NCI-H1092 treated with DMSO at 0.1 percent for 48 hours (cell line): ENCODE results near the gene C1orf185.
A peak's percentile ranks its signal among the peaks of the same experiment; 100 is the strongest.
"Not testable (repeated sequence)": the region's sequence is repeated elsewhere in the genome, so short reads cannot be mapped to it uniquely, and the experiment has no call there.

ENCODE experiments used
- DNase-seq: peaks from one replicate; lab custom pipeline; 2025; lab: John Stamatoyannopoulos, UW

C1orf185 gene

DNA sequence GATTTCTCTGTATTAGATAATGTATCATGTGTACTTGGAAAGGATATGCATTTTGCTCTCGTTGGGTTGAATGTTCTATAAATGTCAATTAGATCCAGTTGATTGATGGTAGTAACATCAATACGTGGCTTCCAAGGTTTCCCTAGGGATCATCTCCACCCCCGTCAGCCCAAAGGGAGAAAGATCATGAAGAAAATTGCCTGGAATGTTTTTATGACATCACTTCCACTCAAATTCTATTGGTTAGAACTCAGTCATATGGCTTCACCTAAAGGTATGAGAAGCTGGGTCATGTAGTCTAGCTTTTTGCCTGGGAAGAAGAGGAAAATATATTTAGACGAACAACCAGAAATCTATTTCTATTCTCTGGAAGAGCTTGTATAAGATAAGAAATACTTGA, at the start of gene C1orf185:
TSS of gene C1orf185 (plus strand) at position 253 of the 400 bp plus-strand sequence. CDS start at position 259, 6 bp downstream.
- DNase-seq: no peak

GRCh38 chr1:51058858-51059257, 43.2 kb upstream of the C1orf185 start:
- no peak for DNase-seq

DNA sequence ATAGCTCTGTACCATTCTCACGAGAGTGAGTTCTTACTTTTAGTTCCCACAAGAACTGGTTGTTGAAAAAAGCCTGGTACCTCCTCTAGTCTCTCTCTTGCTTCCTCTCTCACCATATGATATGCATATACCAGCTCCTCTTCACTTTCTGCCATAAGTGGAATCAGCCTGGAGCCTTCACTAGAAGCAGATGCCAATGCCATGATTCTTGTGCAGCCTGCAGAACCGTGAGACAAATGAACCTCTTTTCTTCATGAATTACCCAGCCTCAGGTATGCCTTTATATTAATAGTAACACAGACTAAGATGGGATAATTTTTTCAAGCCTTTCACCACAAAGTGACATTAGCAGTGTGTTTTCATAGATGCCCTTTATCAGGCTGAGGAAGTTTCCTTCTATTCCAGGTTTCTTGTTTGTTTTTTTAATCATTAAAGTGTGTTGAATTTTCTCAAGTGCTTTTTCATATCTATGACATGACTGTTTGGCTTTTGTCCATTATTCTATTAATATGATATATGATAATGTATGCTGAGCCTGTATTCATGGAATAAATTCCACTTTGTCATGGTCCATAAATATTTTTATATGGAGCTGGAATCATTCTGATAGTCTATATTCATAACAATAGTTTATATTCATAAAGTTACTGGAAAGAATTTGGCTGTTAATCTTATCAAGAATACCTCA, 40.7 kb upstream of the C1orf185 start:
- DNase-seq: no peak

GRCh38 chr1:51063121-51063520, 38.9 kb upstream of the C1orf185 start:
- no peak for DNase-seq

GRCh38 chr1:51070011-51070410, 32.0 kb upstream of the C1orf185 start:
- peak; percentile 13 for DNase-seq

GRCh38 chr1:51070640-51071039, 31.4 kb upstream of the C1orf185 start:
- no peak for DNase-seq

DNA sequence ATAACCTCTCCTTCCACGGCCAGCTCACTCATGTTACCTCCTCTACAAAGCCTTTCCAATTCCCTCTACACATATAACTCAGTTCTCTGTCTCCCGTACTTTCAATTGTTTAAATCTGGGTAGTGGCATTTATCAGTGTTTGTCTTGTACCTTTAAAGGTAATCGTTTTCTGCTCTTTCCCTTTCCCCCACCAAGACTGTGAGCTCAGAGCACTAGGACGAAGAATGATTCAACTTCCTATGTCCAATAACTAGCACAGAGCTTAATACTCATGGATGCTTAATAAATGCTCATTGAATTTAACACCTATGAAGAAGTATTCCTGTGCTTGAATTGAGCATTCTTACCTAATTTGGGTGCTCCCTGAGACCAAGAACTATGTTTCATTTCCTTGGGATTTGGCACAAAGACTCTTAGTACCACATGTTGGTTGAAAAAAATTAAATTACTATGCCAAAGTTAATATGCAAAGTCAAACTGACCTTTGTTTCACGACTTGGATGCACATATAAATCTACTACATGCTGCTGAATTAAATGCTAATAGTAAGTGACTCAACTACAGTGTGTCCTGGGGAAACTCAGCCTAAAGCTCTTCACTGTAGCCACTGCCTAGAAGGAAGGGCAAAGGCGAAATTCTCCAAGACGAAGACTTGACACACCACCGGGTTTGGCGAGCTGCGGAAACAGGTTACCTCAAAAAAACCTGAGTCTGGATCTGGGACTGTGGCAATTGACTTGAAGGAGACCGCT, 30.6 kb upstream of the C1orf185 start:
- DNase-seq: no peak

DNA sequence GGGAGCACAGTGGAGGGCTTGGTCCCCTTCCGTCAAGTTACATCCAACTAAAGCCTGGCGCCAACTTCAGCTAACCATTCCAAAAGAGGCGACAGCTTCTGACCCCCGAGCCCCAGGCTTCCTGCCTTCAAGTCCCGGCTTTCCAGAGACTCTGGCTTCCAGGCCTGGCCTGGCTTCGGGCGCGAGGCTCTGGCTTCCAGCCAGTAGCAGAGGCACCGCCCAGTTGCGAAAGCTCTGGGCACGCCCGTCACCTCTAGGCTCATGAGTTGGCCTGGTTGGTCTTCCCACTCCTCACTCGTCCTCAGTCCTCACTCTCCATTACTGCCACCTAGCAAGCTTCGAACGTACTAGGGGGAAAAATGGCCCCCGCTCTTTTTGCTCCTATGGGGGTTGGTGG, 30.0 kb upstream of the C1orf185 start:
- DNase-seq: no peak

DNA sequence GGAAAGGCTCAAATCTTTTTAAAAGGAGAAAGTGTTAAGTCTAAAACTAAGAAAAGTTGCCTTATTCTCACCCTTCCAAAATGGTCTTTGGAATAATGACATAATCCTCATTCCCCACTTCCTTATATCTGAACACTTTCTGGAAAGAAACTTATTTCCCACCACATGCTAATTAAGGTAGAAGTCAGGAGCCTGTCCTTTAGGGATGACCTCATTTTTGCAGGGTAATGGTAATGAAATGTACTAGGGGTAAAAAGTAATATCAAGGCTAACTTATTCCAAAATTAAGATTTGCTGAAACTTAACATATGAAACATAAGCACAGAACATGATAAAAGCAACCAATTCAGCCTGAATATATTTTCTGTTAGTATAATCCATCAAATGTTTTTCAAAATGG, 29.4 kb upstream of the C1orf185 start:
- DNase-seq: no peak

GRCh38 chr1:51073456-51073855, 28.6 kb upstream of the C1orf185 start:
- peak; percentile 11 for DNase-seq

- DNase-seq: no peak
Observed at GRCh38 chr1:51086496-51087271, 15.3 kb upstream of the C1orf185 start.

- no peak for DNase-seq
Observed at GRCh38 chr1:51088474-51088873, 13.6 kb upstream of the C1orf185 start.

- DNase-seq: no peak
Observed at GRCh38 chr1:51093581-51093980, 8.4 kb upstream of the C1orf185 start.

GRCh38 chr1:51097171-51097570, 4.9 kb upstream of the C1orf185 start:
- no peak for DNase-seq

DNA sequence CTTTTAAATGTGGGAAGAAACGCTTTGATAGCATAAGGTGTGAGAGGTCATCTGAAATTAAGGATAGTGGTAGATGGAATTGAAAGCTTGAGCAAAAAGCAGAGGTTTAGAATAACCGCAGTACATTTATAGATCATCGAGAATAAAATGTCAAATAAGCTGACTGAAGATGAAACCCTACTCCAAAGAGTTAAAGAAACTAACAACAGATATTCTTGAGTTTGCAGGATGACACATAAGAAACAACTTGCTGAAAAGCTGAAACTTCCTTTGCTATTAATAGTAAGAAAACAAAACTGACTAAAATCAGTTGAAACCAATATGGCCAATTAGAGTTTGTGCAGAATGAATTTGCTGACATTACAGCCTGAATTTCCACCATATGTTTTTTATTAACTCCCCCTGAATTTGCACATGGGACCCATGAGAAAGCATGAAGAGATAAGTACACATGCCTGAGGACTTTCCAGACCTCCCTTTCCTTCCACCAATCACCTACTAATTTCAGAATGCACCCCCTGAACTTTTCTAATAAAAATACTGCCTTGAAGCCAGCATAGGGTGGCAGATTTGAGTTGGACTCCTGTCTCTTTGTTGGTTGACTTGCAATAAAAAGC, 1.7 kb upstream of the C1orf185 start:
- DNase-seq: no peak

- DNase-seq: no peak
Observed at GRCh38 chr1:51114137-51114536, 12.1 kb downstream of the C1orf185 start.

DNA sequence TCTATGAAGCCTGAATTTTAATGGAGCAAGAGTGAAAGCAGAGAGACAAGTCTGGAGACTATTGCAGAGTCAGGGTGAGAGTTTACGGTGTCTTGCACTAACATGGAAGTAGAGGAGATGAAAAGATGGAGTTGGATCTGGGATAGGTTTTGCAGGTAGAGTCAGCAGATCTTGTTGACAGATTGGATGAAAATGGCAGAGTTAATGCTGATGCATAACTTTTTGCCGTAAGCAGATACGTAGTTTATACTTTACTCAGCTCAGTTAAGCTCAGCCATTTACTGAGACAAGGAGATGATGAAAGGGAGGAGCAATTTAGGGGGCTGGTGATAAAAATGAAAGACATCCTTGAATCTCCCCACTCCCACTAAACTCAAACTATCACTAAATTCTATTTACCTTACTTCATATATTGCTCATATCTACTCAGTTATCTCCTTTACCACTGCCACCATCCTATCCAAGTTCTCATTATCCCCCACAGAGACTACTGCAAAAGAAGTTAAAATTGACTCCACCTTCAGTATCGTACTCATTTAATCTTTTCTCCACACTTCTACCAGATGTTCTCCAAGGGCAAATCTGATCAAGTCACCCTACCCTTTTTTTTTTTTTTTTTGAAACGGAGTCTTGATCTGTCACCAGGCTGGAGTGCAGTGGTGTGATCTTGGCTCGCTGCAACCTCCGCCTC, 13.8 kb downstream of the C1orf185 start:
- DNase-seq: no peak

DNA sequence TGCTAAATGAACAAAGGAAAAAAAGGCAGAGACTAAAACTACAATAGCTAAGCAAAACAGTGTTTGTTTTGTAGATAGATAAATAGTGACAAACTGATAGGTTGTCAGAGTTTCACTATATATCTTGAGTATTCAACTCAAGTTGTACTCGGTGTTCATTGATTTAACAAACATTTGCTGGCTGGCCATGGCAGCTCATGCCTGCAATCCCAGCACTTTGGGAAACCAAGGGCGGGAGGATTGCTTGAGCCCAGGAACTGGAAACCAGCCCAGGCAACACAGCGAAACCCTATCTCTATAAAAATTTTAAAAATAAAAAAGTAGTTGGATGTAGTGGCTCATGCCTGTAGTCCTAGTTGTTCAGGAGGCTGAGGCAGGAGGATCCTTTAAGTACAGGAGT, 17.3 kb downstream of the C1orf185 start:
- DNase-seq: no peak

- DNase-seq: no peak
Observed at GRCh38 chr1:51120629-51121028, 18.6 kb downstream of the C1orf185 start.

DNA sequence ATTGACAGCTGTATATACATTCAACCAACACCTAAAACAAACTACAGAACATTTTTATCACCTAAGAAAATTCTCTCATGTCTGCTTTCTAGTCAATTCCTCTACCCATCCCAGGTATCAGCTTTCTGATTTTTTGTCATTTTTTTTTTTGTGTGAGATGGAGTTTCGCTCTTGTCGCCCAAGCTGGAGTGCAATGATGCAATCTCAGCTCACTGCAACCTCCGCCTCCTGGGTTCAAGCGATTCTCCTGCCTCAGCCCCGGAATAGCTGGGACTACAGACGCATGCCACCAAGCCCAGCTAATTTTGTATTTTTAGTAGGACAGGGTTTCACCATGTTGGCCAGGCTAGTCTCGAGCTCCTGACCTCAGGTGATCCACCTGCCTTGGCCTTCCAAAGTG, 25.1 kb downstream of the C1orf185 start:
- DNase-seq: not testable (repeated sequence)

DNA sequence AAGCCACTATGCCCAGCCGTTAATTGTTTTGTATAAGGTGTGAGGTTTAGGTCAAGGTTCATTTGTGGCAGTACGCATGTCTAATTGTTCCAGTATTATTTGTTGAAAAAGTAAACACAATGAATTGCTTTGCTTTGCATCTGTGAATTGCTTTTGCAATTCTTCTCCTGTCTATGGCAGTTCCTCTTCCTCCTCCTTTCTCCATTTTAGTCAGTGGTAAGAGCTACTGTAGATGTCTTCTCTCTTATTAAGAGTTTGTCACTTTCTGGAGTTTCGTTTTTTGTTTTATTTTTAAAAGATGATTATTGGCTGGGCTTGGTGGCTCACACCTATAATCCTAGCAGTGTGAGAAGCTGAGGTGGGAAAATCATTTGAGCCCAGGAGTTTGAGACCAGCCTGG, 29.2 kb downstream of the C1orf185 start:
- DNase-seq: no peak

DNA sequence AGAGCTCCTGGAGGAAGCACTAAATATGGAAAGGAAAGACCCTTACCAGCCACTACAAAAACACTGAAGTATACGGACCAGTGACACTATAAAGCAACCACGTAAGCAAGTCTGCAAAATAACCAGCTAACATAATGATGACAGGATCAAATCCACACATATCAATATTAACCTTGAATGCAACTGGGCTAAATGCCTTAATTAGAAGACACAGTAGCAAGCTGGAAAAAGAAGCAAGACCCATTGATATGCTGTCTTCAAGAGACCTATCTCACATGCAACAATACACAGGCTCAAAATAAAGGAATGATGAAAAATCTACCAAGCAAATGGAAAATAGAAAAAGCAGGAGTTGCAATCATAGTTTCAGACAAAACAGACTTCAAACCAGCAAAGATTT, 31.0 kb downstream of the C1orf185 start:
- no peak for DNase-seq
